GM08714 (cell line): Measurements from ENCODE around the gene IFNGR2.
"Not testable (repeated sequence)": the region's sequence is repeated elsewhere in the genome, so short reads cannot be mapped to it uniquely, and the experiment has no call there.

Source experiments
- H3K4me3 ChIP-seq: fragments of 200-500 bp; sonication (Bioruptor generic); 2 replicates; pipeline ENCODE4 v1.5.1; 2014; ENCODE audit warnings: mild to moderate bottlenecking, low read length, inconsistent platforms
- ZNF274 ChIP-seq: IDR thresholded peaks from 2 replicates; pipeline ENCODE4 v1.6.1; 2012; ENCODE audit warnings: mild to moderate bottlenecking, low read depth, low read length

IFNGR2 gene

DNA sequence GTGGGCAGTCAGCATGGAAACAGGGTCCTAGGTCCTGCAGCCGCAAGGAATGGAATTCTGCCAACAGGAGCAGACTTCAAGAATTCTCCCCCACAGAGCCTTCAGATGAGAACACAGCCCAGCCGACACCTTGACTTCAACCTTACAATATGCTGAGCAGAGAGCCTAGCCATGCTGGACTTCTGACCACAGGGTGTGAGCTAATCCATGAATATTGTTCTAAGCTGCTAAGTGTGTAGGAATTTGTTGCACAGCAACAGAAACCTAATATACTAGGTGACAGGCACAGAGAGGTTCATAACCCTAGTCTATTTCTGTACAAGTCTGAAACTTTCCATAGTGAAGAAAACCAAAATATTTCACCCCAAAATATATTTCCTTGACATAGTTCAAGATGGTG lies 32.9 kb upstream of the IFNGR2 start:
- H3K4me3 ChIP-seq: no peak overlapping the region
- no peak for TF ChIP-seq ZNF274

DNA sequence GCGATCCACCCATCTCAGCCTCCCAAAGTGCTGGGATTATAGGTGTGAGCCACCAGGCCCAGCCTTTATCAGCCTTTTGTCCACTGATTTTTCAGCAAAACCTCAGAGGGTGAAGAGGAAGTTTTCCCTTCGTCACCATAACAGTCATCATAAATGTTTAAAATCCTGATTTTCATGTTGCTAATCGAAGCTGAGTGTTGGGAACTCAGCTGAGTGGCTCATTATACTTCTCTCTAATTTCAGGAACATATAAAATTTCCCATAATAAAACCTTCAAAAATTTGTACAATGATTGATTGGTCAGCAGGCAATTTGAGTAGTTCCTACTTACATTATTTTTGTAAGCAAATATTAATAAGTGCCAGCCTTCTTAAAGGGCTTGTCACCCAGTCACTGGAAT lies 31.8 kb upstream of the IFNGR2 start:
- no peak for TF ChIP-seq ZNF274
- H3K4me3 ChIP-seq: no peak overlapping the region

DNA sequence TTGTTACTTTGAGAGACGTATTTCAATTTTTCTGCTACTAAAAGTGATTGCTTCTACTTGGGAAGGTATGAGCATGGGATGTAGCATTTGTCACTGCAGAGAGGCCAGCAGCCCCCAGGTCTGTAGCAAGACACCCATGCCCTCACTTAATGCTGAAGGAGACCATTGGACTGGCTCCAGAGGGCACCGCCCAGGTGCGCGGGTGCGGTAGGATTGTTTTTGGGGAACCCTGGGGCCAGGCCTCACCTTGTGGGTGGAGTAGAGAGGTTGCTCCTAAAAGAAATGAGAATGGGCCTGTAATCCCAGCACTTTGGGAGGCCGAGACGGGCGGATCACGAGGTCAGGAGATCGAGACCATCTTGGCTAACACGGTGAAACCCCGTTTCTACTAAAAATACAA lies 30.6 kb upstream of the IFNGR2 start:
- H3K4me3 ChIP-seq: no peak overlapping the region
- no peak for TF ChIP-seq ZNF274

DNA sequence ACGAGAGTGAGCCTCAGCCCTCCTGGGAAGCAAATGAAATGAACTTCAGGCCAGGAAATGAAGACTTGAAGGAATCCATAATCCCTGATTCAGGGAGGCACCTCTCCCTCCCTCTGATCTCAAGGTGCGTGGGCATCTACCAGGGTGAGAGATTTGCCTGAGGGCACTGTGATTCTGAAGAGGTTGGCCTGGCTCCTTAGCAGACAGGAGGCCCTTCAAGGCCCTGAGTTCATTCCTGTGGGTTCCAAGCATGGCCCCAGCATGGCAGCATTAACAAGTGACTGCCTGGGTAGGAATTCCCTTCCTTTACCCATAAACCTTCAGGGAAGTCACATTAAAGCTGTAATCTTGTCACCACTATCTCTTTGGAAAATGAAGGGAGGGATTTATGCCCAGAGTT lies 29.8 kb upstream of the IFNGR2 start:
- no peak overlapping the region for H3K4me3 ChIP-seq
- TF ChIP-seq ZNF274: no peak

DNA sequence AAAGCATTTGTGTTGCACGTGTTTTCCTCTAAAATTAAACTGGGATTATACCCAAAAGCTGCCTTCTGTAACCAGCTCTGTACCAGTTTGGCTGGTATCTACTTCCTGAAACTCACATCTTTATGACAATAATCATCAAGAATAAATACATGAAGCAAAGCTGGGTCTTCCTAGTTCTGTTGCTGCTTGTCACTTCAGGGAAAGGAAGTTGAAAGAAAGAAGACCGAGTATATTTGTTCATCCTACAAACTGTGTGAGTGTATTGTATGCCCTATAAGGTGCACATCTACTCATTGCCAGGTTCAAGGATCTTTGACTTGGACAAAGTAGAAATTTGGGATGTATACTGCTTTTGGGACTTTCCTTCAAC lies 29.1 kb upstream of the IFNGR2 start:
- no peak for TF ChIP-seq ZNF274
- H3K4me3 ChIP-seq: no peak overlapping the region

DNA sequence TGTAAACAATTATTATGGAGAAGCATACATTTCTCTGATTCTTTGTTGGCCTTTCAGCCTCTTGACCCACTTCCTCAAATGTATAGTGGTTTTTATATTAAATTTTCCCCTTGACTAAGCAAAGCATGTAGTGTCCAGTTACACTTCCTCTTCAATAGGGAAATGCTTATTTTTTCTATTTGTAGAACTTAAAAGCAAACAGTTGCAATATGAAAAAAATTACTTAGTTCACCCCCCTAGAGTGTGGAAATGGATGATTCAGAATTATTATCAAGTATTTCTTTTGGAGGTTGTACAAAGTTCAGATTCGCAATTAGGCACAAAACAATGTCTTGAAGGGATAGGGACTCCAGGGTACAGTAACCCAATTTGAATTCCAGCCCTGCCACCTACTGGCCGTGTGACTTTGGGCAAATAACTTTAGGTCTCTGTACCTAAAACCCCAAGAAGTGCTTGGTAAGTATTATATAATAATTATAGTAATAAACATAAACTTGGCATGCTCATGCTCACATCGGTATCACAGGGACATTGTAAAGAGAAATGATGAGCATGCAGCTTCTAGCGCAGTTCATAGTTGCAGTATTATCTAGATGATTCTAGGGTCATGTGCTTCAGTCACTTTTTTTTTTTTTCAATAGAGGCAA lies 28.6 kb upstream of the IFNGR2 start:
- no peak for TF ChIP-seq ZNF274
- no peak overlapping the region for H3K4me3 ChIP-seq

DNA sequence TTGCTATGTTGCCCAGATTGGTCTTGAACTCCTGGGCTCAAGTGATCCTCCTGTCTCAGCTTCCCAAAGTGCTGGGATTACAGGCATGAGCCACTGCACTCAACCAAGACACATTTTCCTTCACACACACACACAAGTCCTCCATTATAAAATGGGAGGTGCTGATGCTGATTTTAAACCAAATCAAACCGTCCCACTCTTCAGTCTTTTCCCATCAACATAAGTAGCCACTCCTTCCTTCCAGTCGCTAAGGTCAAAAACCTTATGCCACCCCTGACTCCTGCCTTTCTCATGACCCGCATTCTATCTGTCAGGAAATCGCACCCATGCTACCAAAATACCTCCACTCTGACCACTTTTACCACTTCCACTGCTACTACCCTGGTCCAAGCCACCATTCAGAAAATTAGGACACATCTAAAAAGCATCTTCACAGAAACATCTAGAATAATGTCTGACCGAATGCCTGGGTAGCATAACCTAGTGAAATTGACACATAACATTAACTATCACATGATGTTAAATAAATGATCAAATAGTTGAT lies 28.0 kb upstream of the IFNGR2 start:
- H3K4me3 ChIP-seq: no peak overlapping the region
- TF ChIP-seq ZNF274: no peak

DNA sequence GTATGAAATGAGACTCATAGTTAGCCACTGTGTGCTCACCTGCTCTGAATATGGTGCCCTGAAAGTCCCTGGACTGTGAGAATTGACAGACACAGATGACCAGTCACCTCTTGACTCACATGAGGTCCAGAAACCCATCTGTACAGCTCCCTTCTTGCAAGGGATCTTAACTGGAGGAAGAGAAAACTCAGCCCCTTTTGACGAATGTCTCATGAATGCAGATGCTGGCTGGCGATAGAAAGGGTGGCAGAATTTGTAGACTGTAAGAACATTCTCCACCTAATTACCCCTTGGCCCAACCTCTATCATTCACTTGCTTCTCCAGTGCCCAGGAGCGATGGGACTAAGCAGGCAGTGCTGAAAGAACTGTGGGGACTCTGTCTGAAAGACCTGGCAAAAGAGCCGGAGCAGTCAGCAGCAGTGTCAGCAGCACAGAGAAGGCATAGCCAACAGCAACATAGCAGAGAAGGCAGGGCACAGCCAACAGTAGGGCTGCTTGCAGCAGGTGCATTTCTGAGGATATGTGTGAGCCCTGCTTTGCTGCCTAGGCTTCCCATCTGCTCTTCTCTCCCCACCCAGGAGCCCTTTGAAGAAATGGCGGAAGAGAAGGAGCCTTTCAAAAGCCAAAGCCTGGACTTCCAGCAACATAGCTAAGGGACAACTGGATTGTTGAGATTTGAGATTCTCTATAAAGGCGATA lies 25.8 kb upstream of the IFNGR2 start:
- no peak for TF ChIP-seq ZNF274
- no peak overlapping the region for H3K4me3 ChIP-seq

DNA sequence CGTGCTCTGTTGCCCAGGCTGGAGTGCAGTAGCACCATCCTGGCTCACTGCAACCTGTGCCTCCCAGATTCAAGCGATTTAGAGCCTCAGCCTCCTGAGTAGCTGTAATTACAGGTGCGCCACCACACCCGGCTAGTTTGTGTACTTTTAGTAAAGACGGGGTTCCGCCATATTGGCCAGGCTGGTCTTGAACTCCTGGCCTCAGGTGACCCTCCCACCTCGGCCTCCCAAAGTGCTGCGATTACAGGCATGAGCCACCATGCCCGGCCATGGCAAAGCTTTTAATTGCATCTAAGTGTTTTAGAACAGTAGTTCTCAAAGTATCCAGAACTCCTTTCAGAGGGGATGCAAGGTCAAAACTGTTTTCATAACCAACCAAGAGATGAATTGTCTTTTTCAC lies 25.1 kb upstream of the IFNGR2 start:
- TF ChIP-seq ZNF274: no peak
- H3K4me3 ChIP-seq: no peak overlapping the region

DNA sequence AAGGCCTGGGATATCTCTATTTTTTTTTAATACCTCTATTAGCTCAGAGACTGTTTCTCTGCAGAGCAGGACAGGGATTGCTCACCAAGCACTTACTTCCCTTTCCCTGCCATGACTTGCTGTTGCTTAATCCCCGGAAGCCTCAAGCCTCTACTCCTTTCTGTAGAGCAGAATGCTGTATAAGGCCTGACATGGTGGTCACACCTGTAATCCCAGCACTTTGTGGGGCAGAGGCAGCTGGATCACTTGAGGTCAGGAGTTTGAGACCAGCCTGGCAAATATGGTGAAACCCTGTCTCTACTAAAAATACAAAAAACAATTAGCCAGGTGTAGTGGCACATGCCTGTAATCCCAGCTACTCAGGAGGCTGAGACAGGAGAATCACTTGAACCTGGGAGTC lies 23.3 kb upstream of the IFNGR2 start:
- not testable (repeated sequence) for H3K4me3 ChIP-seq

DNA sequence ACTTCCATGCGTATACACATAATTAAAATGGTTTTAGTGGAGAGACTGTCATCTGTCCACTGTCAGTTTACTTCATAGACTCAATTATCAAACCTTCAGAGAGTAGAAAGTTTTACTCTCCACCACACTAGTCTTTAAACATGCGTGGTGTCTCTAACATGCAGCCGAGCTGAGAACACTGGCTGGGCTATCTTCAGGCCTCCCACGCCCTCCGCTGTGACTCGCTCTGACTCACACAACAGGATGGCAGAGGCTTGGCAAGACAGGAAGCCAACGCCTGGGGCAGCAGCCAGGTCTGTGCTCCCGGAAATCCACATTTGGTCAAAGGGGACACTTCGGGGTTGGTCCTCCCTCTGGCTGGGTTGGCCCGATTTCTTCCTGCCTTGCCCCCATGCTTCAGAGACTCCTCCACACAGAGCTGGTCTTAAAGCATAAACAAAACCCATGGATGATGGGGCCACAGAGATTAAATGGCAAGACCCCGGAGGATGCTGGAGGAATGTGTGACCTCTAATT lies 22.7 kb upstream of the IFNGR2 start:
- TF ChIP-seq ZNF274: no peak
- no peak overlapping the region for H3K4me3 ChIP-seq

DNA sequence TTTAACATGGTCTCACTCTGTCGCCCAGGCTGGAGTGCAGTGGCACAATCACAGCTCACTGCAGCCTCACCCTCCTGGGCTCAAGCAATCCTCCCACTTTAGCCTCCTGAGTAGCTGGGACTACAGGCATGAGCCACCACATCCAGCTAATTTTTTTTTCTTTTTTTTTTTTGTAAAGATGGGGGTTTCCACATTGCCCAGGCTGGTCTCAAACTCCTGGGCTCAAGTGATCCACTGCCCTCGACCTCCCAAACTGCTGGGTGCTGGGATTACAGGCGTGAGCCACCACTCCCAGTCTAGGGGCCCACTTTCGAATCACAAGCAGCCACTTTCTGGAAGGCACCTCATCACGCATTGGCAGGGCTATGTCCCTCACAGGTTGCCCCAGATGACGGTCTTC lies 21.8 kb upstream of the IFNGR2 start:
- H3K4me3 ChIP-seq: not testable (repeated sequence)

DNA sequence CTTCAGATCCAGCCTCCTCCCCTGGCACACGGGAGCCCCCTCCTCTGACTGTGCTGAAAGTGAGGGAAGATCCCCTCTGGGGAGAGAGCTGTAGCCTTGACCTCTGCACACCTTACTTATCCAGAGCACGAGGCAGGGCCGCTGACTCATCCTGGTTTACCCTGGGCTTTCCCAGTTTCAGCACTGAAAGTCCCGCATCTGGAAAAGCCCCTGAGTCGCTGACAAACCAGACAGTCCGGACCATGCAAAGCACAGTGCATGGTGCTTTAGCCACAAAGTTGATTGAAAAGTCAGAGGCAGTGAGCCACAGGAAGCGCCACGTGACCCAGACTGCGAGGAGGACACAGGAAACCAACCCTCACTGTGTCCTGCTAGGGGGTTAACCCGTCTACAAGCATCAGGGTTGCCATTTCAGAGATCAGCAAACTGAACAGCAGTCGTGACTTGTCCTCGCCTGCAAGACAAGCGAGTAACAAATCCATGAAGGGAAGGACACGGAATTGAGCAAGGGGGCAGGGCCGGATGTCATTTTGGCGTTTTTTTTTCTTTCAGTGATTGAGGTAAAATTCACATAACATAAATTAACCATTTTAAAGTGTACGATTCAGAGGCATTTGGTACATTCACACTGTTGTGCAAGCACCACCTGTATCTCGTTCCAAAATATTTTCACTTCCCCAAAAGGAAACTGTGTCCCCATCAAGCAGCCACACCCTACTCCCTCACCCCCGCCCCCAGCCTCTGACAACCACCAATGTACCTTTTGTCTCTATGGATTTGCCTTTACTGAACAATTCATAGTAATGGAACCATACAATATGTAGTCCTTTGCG lies 19.9 kb upstream of the IFNGR2 start:
- H3K4me3 ChIP-seq: peak overlapping the region; percentile 19; the same call in 1 of the 2 replicates
- no peak for TF ChIP-seq ZNF274

DNA sequence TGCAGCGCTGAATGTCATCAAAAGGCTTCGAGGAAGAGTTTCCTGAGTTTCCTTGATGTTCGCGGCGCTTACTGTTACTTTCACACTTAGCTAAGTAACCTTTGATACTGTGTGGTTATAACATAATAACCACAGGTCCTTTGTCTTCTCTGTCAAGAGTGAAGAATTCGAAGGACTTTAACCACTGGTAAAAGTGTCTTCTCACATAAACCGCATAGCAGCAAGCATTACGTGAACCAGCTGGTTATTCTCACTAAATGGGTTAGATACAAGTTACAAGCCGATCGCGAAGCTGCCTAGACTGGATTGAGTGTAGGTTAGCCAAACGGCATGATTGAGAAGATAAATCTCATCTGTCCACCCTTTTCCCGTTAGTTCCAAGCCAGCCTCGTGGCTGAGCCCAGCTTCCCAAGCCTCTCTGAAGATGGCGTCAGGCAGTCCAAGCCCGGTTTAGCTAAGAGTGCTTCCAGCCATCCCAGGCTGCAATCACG lies 18.3 kb upstream of the IFNGR2 start:
- no peak overlapping the region for H3K4me3 ChIP-seq
- no peak for TF ChIP-seq ZNF274
